ENCODE results near the gene ALG9.

Gene ALG9

DNA sequence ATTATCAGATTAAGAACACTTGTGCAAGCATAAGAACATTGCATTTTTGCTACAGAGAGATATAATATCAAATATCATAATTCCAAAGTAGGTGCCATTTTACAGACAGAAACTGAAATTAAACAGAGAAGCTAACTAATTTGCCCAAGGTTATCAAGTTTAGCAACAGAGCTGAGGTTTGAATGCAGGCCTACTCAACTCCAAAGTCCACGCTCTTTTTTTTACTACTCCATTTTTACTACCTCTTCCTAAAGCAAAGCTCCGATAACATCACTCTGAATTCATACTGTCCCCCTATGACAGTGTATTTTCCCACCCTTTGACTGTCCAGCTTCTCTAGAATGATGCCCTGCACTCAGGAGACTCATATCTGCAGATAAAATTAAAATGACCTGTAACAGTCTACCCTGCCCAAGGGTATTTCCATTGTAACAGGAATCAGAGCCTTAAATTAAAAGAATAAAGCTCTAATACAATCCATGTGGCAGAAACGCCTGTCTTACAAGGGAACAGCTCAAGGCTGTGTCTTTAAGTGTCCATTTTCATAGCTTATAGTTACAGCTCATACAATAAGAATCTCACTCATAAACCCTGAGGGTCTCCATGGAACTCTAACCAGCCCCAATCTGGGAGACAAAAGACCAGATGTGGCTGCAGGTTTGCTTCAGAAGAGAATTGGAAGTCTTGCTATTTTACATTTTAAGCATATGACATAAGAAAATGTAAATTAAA lies 36.8 kb downstream of the ALG9 start:
- DNase-seq = no peak

GRCh38 chr11:111833524-111833923 lies 37.9 kb downstream of the ALG9 start:
- DNase-seq = no peak

GRCh38 chr11:111829185-111829968 lies 42.0 kb downstream of the ALG9 start:
- DNase-seq = no peak

GRCh38 chr11:111826322-111826950 lies 44.9 kb downstream of the ALG9 start:
- no peak for DNase-seq

DNA sequence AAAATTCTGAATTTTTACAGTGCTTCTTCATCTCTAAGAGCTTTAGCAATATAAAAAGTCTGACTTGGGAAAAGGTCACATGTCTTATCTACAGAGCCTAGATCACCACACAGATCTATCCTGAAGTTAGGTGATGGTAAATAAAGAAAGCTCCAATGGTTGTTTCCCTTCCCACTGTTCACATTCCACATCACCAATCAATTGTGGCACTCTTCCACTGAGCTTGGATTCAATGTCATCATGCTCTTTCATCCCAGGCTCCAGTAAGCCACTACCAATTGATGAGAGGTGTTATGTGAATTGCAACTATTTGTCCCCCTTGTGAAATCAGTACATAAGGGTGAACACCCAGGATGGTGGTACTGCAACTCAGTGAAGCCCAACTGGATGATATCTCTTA lies 47.8 kb downstream of the ALG9 start:
- DNase-seq = no peak

DNA sequence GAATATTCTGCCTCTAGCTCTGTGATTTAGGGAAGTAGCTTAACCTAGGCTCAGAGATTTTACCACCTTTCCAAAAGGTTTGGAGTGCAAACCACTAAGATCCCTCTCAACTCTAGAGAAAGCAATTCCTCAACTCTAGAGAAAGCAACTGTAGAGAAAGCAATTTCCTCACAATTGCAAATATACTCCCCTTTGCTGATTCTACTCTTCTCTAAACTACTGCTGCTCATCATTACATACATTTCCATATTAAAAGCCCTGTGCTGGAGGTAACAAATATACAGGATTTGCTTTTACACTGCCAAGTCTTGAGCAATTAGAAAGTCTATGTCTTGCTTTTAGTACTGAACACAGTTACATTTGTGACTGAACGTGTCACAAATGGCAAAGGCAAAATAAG lies 48.2 kb downstream of the ALG9 start:
- no peak for DNase-seq

DNA sequence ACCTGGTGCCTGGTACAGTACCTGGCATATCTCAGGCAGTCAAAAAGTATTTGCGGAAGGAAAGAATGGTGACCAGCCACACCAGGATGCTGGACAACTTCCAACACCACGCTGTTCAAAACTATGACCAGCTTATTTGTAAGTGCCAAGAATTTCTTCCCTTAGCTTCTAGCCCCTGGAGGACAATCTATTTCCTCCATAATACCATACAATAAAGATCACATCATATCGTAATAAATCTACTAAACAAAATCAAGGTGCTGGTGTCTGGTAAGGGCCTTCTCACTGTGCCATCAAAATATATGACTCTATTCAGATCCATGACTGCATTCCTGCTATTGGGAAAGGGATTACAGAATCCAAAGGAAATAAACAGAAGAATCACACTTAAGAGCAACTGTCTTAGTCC lies 51.5 kb downstream of the ALG9 start:
- DNase-seq = no peak

- DNase-seq = peak; percentile 15
Observed at GRCh38 chr11:111819161-111819828, 52.1 kb downstream of the ALG9 start.

DNA sequence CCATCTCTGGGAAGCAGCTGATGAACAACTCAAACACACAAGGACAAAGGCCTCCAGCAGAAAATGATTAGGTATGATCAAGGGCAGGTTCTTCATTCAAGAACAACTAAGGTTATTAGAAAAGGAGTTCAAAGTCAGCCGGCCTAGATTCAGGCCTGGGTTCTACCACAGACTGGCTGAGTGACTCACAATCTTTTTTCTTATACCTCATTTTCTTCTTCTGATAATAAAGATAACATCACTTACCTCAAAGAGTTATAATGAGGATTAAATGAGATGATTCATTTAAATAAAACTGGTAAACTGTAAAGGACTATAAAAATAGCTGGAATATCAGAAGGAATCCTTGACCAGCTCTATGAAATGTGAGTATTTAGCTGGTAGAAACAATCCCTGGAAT lies 55.9 kb downstream of the ALG9 start:
- DNase-seq = no peak

GRCh38 chr11:111814557-111815320 lies 56.6 kb downstream of the ALG9 start:
- no peak for DNase-seq

DNA sequence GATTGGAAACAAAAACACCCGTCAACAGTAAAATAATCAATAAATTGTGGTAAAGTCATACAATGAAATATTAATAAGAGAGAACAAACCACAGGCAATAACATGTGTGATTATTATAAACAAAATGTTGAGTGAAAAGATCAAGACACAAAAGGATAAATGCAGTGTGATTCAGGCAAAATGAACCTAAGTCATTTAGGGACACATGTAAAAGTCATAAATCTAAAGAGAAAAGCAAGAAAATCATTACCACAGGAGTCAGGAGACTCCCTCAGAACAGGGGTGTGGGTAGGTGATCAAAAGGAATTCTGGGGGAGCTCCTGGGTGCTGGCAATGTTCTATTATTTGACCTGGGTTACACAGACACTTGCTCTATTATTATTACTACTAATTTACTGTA lies 57.3 kb downstream of the ALG9 start:
- DNase-seq = no peak

GRCh38 chr11:111812211-111812610 lies 59.2 kb downstream of the ALG9 start:
- no peak for DNase-seq

DNA sequence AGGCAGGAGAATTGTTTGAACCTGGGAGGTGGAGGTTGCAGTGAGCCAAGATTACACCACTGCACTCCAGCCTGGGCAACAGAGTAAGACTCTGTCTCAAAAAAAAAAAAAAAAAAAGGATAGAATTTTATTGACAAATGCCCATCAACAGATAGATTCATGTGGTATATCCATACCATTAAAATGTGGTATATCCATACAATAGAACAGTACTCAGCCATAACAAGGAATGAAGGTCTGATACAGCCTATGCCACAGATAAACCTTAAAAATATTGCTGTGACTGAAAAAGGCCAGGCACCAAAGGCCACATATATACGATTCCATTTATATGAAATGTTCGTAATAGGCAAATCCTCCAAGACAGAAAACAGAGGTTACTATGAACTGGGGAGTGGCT lies 59.9 kb downstream of the ALG9 start:
- no peak for DNase-seq

- no peak for DNase-seq
Observed at GRCh38 chr11:111808834-111809233, 62.5 kb downstream of the ALG9 start.

- no peak for DNase-seq
Observed at GRCh38 chr11:111808063-111808588, 63.3 kb downstream of the ALG9 start.

GRCh38 chr11:111807076-111807475 lies 64.3 kb downstream of the ALG9 start:
- no peak for DNase-seq

DNA sequence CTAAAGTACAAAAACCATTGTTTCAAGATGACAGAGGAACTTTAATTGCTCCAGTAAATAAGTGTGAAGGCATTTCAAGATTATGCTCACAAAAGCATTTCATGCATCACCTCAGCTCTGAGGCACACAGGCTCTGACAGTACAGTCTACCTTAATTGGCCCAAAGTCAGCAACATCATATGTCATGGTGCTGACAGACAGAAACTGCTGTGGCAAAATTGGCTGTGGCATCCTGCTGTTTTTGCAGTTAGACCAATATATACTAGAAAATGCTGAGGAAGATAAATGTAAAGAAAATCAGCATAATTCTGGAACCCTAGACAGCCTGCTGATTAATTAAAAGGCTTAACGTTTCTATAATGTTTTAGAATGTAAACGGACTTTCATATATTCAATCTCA lies 70.2 kb downstream of the ALG9 start:
- DNase-seq = no peak

GRCh38 chr11:111798279-111798678 lies 73.1 kb downstream of the ALG9 start:
- DNase-seq = no peak

DNA sequence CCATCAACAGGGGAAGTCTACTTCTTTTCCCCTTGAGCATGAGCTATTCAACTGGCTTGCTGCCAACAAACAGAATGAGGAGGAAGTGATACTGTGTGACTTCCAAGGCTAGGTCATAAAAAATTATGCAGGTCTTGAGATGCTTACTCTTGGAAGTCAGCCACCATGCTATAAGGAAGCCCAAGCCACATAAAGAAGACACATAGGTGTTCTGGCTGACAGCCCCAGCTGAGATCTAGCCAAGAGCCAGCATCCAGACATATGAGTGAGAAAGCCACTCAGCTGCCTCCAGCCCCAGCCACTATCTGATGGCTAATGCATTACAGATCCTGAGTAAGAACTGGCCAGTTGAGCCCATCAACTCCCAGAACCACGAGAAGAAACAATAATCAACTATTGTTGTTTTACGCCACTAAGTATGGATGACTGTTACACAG lies 74.2 kb downstream of the ALG9 start:
- peak; percentile 92 for DNase-seq

DNA sequence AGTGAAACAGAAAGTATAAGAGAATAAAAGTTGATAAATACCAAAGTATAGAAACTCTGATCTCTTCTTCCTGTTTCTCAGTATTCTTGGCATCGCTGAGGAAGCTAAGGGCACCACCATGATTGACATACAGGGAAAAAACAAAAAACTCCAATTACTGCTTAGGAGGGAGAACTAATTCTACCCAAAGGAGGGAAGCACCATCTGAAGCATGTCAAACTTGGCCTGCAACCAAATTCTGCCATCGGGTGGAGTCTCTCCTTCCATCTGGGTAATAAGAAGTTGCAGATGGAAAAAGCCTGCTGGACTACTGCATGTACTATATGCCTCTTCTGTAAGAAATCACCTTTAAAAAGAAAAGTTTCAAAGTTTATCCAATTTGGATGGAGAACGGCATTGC lies 74.7 kb downstream of the ALG9 start:
- DNase-seq = peak; percentile 43

DNA sequence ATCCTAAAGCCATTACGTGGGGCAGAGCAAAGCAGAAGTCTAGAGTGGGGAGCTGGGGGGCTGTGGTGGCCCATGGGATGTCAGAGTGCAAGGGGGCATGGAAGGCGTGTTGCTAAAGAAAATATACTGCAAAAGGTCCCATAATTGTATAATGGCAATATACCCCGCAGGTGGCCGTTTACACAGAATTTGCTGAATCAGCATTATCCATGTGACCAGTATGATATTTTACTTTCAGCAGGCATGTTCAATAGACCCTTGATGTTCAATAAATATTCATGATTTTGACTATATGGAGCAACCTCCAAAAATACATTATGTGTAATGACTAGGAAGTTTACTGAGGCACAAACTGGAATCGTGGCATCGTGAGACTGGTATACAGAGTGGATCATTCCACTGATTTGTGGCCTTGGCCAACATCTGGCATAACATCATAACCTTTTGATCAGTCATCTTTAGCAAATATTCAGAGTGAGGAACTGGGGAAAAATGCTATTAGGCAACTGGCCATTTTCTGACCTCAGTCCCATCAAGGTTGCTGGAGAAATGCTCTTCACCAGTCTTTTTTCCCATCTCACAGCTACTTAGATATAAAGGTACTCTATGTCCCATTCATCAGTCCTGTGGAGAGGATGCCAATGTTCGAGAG lies 75.9 kb downstream of the ALG9 start:
- DNase-seq = peak; percentile 4

GRCh38 chr11:111793863-111794262 lies 77.5 kb downstream of the ALG9 start:
- DNase-seq = no peak

All from suppressor macrophage treated with lipopolysaccharide for 4 hours (primary cell).